ENCODE data around the gene KCNK15. TPM values are rescaled to one million over a fixed set of nuclear protein-coding genes. Genes with fewer than 3 reads are reported as not detected.
A peak's percentile ranks its signal among the peaks of the same experiment; 100 is the strongest.

Gene KCNK15
- total RNA-seq, 1 experiment from 2014 or later, result not detected

- DNase-seq (ENCODE audit: low read depth), result no peak
Measured at GRCh38 chr20:44735816-44736169, 9.9 kb upstream of the KCNK15 start.

GRCh38 chr20:44736170-44737021 lies 9.3 kb upstream of the KCNK15 start:
- peak; percentile 65 for DNase-seq (ENCODE audit: low read depth)

- no peak for DNase-seq (ENCODE audit: low read depth)
Measured at GRCh38 chr20:44737116-44737515, 8.5 kb upstream of the KCNK15 start.

GRCh38 chr20:44738813-44739477 lies 6.7 kb upstream of the KCNK15 start:
- DNase-seq (ENCODE audit: low read depth), result peak; percentile 48

- no peak for DNase-seq (ENCODE audit: low read depth)
Measured at GRCh38 chr20:44739942-44740341, 5.7 kb upstream of the KCNK15 start.

- DNase-seq (ENCODE audit: low read depth), result no peak
Measured at GRCh38 chr20:44742304-44743079, 3.2 kb upstream of the KCNK15 start.

GRCh38 chr20:44743080-44743701 lies 2.5 kb upstream of the KCNK15 start:
- no peak for DNase-seq (ENCODE audit: low read depth)

GRCh38 chr20:44743916-44744655 lies 1.6 kb upstream of the KCNK15 start:
- DNase-seq (ENCODE audit: low read depth), result no peak

GRCh38 chr20:44745122-44745597 lies 505 bp upstream of the KCNK15 start:
- no peak for DNase-seq (ENCODE audit: low read depth)

GRCh38 chr20:44746367-44747165 lies 901 bp downstream of the KCNK15 start:
- no peak for DNase-seq (ENCODE audit: low read depth)

GRCh38 chr20:44747166-44748004 lies 1.7 kb downstream of the KCNK15 start:
- peak; percentile 56 for DNase-seq (ENCODE audit: low read depth)

GRCh38 chr20:44748005-44748370 lies 2.3 kb downstream of the KCNK15 start:
- DNase-seq (ENCODE audit: low read depth), result no peak

- DNase-seq (ENCODE audit: low read depth), result no peak
Measured at GRCh38 chr20:44750081-44750805, 4.6 kb downstream of the KCNK15 start.

- no peak for DNase-seq (ENCODE audit: low read depth)
Measured at GRCh38 chr20:44752099-44752931, 6.7 kb downstream of the KCNK15 start.

GRCh38 chr20:44754554-44754953 lies 8.9 kb downstream of the KCNK15 start:
- DNase-seq (ENCODE audit: low read depth), result no peak

- no peak for DNase-seq (ENCODE audit: low read depth)
Measured at GRCh38 chr20:44756011-44756688, 10.5 kb downstream of the KCNK15 start.

GRCh38 chr20:44756956-44757355 lies 11.3 kb downstream of the KCNK15 start:
- no peak for DNase-seq (ENCODE audit: low read depth)

All from LHCN-M2 (cell line).